Activated T-cell treated with anti-CD3 and anti-CD28 coated beads, Interleukin-2, amount 50 U/mL, for 72 hours (primary cell): Measurements from ENCODE around the gene ASTN2. TPM values are rescaled to one million over a fixed set of nuclear protein-coding genes. Genes with fewer than 3 reads are reported as not detected.

Source experiments
- ATAC-seq, 2 donors: fragments of 150-1000 bp; cut with Tn5 transposase; replicated peaks in 1 of 2; 2 replicates each; pipeline ENCODE4 v1.10.0; 2021; ENCODE audit warnings: moderate library complexity in 2 of 2, mild to moderate bottlenecking in 1 of 2
- DNase-seq, 2 donors: peaks; one replicate each; pipeline ENCODE4 v3.0.0; 2021 to 2022; ENCODE audit warnings: mixed read lengths in 1 of 2
- H3K27ac Mint-ChIP-seq: one replicate; pipeline ENCODE4 v1.8.0; 2022; ENCODE audit warnings: mild to moderate bottlenecking, moderate library complexity, mixed read lengths
- H3K27me3 Mint-ChIP-seq: one replicate; pipeline ENCODE4 v1.8.0; 2022; ENCODE audit warnings: low read depth, mixed read lengths
- H3K36me3 Mint-ChIP-seq, 2 donors: one replicate each; pipeline ENCODE4 v1.8.0; 2022; ENCODE audit warnings: mixed read lengths in 2 of 2, mild to moderate bottlenecking in 1 of 2; ENCODE audit not compliant: insufficient read depth in 2 of 2
- H3K4me1 Mint-ChIP-seq: one replicate; pipeline ENCODE4 v1.8.0; 2022; ENCODE audit warnings: low read depth, mixed read lengths
- H3K4me3 Mint-ChIP-seq, 2 donors: one replicate each; pipeline ENCODE4 v1.8.0; 2022; ENCODE audit warnings: mild to moderate bottlenecking in 2 of 2, mixed read lengths in 2 of 2, moderate library complexity in 2 of 2
- H3K9me3 Mint-ChIP-seq, 2 donors: one replicate each; pipeline ENCODE4 v1.8.0; 2022; ENCODE audit warnings: mixed read lengths in 2 of 2
- total RNA-seq, 2 donors: library from RNA; stranded (reverse); gene quantifications; one replicate each; pipeline ENCODE4 v1.2.3, GENCODE V29; 2022

The ASTN2 gene
- total RNA-seq, 2 donors from 2014 or later, result 4.2 to 5.6 TPM

- H3K4me3 Mint-ChIP-seq, result no peak overlapping the region
- no peaks in the 10 kb centered on the region for H3K27me3 Mint-ChIP-seq
- no peaks in the 10 kb centered on the region for H3K4me1 Mint-ChIP-seq
- H3K9me3 Mint-ChIP-seq, result no peaks in the 10 kb centered on the region
- no peak overlapping the region for H3K27ac Mint-ChIP-seq
- DNase-seq (no peak), ATAC-seq (no peak)
- H3K36me3 Mint-ChIP-seq, result peaks cover 5 to 9% of the 10 kb centered on the region in 2 donors
Measured at GRCh38 chr9:116442528-116442927, 972.3 kb downstream of the ASTN2 start.

- no peaks in the 10 kb centered on the region for H3K27me3 Mint-ChIP-seq
- DNase-seq (no peak), ATAC-seq (no peak)
- H3K27ac Mint-ChIP-seq, result no peak overlapping the region
- H3K4me3 Mint-ChIP-seq, result no peak overlapping the region
- H3K4me1 Mint-ChIP-seq, result no peaks in the 10 kb centered on the region
- peaks cover 5 to 9% of the 10 kb centered on the region in 2 donors for H3K36me3 Mint-ChIP-seq
- no peaks in the 10 kb centered on the region for H3K9me3 Mint-ChIP-seq
Measured at GRCh38 chr9:116437411-116438370, 977.2 kb downstream of the ASTN2 start.

DNA sequence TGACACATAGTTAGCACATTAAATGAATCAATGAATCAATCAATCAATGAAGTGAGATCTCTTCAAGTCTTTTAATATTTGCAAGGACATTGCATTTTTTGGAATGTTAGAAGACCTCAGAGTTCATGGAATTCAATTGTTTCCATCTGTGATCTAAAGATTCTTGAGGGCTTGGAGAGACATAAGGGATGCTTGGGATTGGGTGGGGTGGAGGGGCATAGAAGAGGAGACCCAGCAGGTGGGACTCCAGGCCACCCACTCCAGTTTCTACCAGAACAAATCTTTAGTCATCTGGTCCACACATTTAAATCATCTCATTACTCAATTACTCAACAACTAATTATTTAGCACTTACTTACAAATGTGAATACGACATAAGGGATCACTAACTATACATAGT is 978.7 kb downstream of the ASTN2 start:
- Mint-ChIP-seq H3K27ac (no peak overlapping the region), H3K4me3 (no peak overlapping the region), H3K27me3 (no peaks in the 10 kb centered on the region), H3K4me1 (no peaks in the 10 kb centered on the region), H3K9me3 (peaks cover 0 to 1% of the 10 kb centered on the region in 2 donors), H3K36me3 (peaks cover 5 to 9% of the 10 kb centered on the region in 2 donors)
- no peak for ATAC-seq
- no peak for DNase-seq

GRCh38 chr9:116435706-116436105 is 979.2 kb downstream of the ASTN2 start:
- Mint-ChIP-seq H3K9me3 (peaks cover 0 to 1% of the 10 kb centered on the region in 2 donors), H3K4me3 (no peak overlapping the region), H3K36me3 (peaks cover 5 to 8% of the 10 kb centered on the region in 2 donors), H3K4me1 (no peaks in the 10 kb centered on the region), H3K27ac (no peak overlapping the region), H3K27me3 (no peaks in the 10 kb centered on the region)
- ATAC-seq, result no peak
- DNase-seq, result no peak

DNA sequence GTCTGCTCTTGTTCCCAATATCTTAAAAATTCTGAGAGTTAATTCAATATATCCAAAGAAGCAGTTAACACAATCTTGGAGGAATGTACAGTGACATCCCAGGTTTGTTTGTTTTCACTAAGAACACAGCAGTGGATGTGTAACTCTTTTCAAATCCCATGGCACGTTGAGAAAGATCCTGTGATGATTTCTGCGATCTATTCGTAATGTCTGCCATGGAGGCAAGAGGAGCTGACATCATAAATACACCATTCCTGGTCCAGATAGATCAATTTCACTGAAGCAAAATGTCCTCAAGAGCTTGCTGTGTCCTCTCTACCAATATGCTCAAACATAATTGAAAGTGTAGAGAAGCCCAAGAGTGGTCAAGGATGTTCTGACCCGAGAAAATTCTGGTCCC is 980.5 kb downstream of the ASTN2 start:
- DNase-seq, result no peak

GRCh38 chr9:116432051-116432450 is 982.8 kb downstream of the ASTN2 start:
- Mint-ChIP-seq H3K27ac (no peak overlapping the region), H3K27me3 (no peaks in the 10 kb centered on the region), H3K36me3 (peaks cover 0 to 2% of the 10 kb centered on the region in 2 donors), H3K9me3 (peaks cover 0 to 3% of the 10 kb centered on the region in 2 donors), H3K4me1 (no peaks in the 10 kb centered on the region), H3K4me3 (no peak overlapping the region)
- ATAC-seq (no peak), DNase-seq (no peak)

More for the DNA sequence above, 980.5 kb downstream of the ASTN2 start:
- Mint-ChIP-seq H3K27me3 (no peaks in the 10 kb centered on the region), H3K36me3 (no peaks in the 10 kb centered on the region), H3K9me3 (peaks cover 0 to 3% of the 10 kb centered on the region in 2 donors), H3K4me1 (no peaks in the 10 kb centered on the region), H3K27ac (no peak overlapping the region), H3K4me3 (no peak overlapping the region)
- ATAC-seq, result no peak

GRCh38 chr9:116430849-116431248 is 984.0 kb downstream of the ASTN2 start:
- peaks cover 0 to 3% of the 10 kb centered on the region in 2 donors for H3K9me3 Mint-ChIP-seq
- H3K4me3 Mint-ChIP-seq, result no peak overlapping the region
- H3K36me3 Mint-ChIP-seq, result peaks cover 0 to 2% of the 10 kb centered on the region in 2 donors
- no peak overlapping the region for H3K27ac Mint-ChIP-seq
- no peak for ATAC-seq
- DNase-seq, result no peak
- no peaks in the 10 kb centered on the region for H3K4me1 Mint-ChIP-seq
- no peaks in the 10 kb centered on the region for H3K27me3 Mint-ChIP-seq

DNA sequence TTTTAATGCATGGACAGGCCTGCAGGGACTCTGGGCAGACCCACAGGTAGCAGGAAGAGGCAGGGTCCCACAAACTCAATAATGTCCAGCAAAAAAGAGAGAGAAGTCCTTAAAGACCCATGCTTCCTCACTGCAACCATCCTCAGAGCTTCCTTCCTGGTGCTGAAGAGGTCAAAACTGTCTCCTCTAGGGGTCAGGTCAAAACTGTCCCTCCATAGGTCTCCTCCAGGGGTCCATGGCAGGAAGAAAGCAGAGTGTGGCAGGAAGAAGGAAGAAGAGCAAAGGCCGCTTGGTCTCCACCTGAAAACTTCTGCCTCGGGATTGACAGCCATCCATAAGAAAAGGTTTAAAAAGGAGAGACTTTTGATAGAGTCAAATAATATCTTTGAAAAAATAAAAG is 989.6 kb downstream of the ASTN2 start:
- DNase-seq (no peak), ATAC-seq (no peak)
- H3K36me3 Mint-ChIP-seq, result peaks cover 0 to 4% of the 10 kb centered on the region in 2 donors

GRCh38 chr9:116423149-116423548 is 991.7 kb downstream of the ASTN2 start:
- DNase-seq, result no peak
- Mint-ChIP-seq H3K4me1 (no peaks in the 10 kb centered on the region), H3K36me3 (peaks cover 0 to 4% of the 10 kb centered on the region in 2 donors), H3K9me3 (no peaks in the 10 kb centered on the region), H3K27ac (no peak overlapping the region), H3K27me3 (no peaks in the 10 kb centered on the region), H3K4me3 (no peak overlapping the region)
- ATAC-seq, result no peak

More for the DNA sequence above, 989.6 kb downstream of the ASTN2 start:
- no peaks in the 10 kb centered on the region for H3K9me3 Mint-ChIP-seq
- no peak overlapping the region for H3K4me3 Mint-ChIP-seq
- H3K4me1 Mint-ChIP-seq, result no peaks in the 10 kb centered on the region
- no peak overlapping the region for H3K27ac Mint-ChIP-seq
- H3K27me3 Mint-ChIP-seq, result no peaks in the 10 kb centered on the region

DNA sequence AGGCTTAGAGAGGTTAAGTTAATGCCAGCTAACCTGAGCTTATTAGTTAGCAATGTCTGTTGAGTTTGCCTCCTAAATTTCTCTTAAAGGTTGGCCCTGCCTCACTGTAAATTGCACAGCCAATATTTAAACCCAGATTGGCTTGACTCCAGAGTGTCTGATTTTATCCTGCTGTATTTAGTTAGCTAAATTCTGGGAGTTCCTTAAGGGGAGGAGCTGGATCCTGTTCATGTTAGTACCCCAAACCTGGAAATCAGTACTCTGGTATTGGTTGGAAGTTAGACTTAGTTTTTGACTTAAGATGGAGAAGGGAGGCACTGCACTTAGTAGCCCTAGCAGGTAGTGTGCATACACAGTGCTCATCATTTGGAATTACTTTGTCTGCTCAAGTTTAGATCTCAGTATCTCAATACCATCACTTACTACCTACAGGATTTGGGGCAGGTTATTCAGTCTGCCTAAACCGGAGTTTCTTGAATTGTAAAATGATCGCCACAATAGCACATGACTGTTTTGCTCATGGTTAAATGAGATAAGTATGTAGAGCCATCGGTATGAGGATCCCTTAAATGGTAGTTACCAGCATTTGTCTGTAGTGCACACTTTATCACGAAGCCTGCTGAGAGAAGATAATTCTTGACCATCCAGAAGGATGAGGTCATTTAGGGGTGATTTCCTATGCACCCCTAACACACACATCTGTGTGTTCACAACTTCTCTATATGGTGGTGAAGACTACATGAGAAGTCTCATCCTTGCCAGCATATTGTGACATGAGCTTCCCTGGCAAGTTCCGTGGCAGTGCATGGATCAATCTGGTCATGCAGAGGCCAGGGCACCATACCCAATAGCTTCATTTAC is 992.5 kb downstream of the ASTN2 start:
- Mint-ChIP-seq H3K9me3 (no peaks in the 10 kb centered on the region), H3K4me3 (no peak overlapping the region), H3K4me1 (no peaks in the 10 kb centered on the region), H3K36me3 (peaks cover 0 to 2% of the 10 kb centered on the region in 2 donors), H3K27ac (no peak overlapping the region), H3K27me3 (no peaks in the 10 kb centered on the region)
- DNase-seq, result no peak
- ATAC-seq, result no peak

- ATAC-seq (no peak), DNase-seq (no peak)
- Mint-ChIP-seq H3K4me3 (no peak overlapping the region), H3K27me3 (no peaks in the 10 kb centered on the region), H3K27ac (no peak overlapping the region), H3K36me3 (peaks cover 0 to 2% of the 10 kb centered on the region in 2 donors), H3K9me3 (no peaks in the 10 kb centered on the region), H3K4me1 (no peaks in the 10 kb centered on the region)
Measured at GRCh38 chr9:116420993-116421538, 993.8 kb downstream of the ASTN2 start.

- ATAC-seq, result no peak
- no peaks in the 10 kb centered on the region for H3K27me3 Mint-ChIP-seq
- H3K27ac Mint-ChIP-seq, result no peak overlapping the region
Measured at GRCh38 chr9:116419181-116419580, 995.7 kb downstream of the ASTN2 start.

DNA sequence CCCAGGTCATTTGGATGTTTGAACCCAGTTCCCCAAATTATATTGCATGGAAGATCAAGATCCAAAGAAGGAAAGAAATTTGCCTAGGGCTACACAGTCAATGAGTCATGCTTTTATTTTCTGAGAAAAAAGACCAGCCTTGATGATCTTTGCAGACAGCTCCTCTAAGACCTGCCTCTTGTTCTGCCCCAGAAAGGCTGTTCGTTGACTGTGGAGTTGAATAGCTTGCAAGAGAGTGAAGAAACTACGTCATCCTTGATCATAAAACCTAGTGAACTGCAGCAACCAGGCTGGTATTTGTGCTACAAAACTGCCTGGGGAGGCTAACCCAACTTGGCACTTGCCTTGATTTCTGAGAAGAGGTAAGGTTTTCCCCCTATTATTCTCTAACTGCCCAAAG is 997.4 kb downstream of the ASTN2 start:
- H3K36me3 Mint-ChIP-seq, result peaks cover 0 to 1% of the 10 kb centered on the region in 2 donors
- H3K27ac Mint-ChIP-seq, result no peak overlapping the region
- no peaks in the 10 kb centered on the region for H3K27me3 Mint-ChIP-seq
- no peak overlapping the region for H3K4me3 Mint-ChIP-seq
- DNase-seq (no peak), ATAC-seq (no peak)
- no peaks in the 10 kb centered on the region for H3K9me3 Mint-ChIP-seq
- H3K4me1 Mint-ChIP-seq, result no peaks in the 10 kb centered on the region

More at GRCh38 chr9:116419181-116419580, 995.7 kb downstream of the ASTN2 start:
- Mint-ChIP-seq H3K9me3 (no peaks in the 10 kb centered on the region), H3K36me3 (no peaks in the 10 kb centered on the region), H3K4me1 (no peaks in the 10 kb centered on the region), H3K4me3 (no peak overlapping the region)
- no peak for DNase-seq
